GM18873 (cell line): ENCODE results near the gene COMMD10.
A peak's percentile ranks its signal among the peaks of the same experiment; 100 is the strongest.

Source experiments
- ATAC-seq: cut with Tn5 transposase; IDR thresholded peaks from one replicate; pipeline ENCODE4 v1.9.1; 2021; ENCODE audit warnings: mild to moderate bottlenecking, moderate library complexity, moderate number of reproducible peaks; ENCODE audit not compliant: unreplicated experiment, low FRiP score

COMMD10 gene

GRCh38 chr5:116281309-116281708 lies 196.5 kb downstream of the COMMD10 start:
- no peak for ATAC-seq

- no peak for ATAC-seq
Observed at GRCh38 chr5:116288524-116288923, 203.7 kb downstream of the COMMD10 start.

DNA sequence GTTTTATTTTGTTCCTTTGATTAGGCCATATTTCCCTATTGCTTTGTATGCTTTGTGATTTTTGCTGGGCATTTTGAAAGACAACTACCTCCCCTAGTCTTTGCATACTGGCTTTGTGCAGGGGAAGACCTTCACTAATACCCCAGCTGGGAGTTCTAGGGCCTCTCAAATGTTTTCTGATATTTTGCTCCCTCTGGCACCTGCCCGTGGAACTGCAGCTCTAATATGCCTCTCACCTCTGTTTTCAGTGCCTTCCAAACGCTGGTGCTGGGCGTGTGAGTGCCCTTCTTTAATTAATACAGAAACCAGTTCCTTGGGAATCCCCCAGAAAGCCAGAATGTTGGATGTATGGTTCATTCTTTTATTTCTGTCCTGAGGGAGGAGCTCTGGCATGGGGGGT lies 204.5 kb downstream of the COMMD10 start:
- no peak for ATAC-seq

- ATAC-seq = no peak
Observed at GRCh38 chr5:116291271-116291670, 206.4 kb downstream of the COMMD10 start.

- no peak for ATAC-seq
Observed at GRCh38 chr5:116292321-116292720, 207.5 kb downstream of the COMMD10 start.

- ATAC-seq = no peak
Observed at GRCh38 chr5:116296335-116297072, 211.7 kb downstream of the COMMD10 start.

DNA sequence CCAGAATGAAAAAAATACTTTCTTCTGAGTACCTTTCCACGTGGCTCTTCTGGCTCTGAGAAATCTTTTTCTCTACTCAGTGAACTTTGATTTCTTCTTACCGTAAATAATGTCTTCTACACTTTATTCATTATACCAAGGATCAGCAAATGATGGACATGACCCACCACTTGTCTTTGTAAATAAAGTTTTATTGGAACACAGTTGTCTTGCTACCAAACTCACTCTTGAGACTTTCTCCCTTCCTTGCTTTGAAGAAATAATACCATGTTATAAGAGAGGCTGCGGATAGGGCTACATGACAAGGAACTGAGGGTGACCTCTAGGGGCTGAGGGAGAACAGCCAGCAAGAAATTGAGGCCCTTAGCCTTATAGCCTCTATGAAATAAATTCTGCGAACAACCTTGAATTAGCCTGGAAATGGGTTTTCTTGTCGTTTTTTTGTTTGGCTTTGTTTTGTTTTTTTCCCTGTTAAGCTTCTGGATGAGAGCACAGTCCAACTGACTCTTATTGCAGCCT lies 212.5 kb downstream of the COMMD10 start:
- no peak for ATAC-seq

DNA sequence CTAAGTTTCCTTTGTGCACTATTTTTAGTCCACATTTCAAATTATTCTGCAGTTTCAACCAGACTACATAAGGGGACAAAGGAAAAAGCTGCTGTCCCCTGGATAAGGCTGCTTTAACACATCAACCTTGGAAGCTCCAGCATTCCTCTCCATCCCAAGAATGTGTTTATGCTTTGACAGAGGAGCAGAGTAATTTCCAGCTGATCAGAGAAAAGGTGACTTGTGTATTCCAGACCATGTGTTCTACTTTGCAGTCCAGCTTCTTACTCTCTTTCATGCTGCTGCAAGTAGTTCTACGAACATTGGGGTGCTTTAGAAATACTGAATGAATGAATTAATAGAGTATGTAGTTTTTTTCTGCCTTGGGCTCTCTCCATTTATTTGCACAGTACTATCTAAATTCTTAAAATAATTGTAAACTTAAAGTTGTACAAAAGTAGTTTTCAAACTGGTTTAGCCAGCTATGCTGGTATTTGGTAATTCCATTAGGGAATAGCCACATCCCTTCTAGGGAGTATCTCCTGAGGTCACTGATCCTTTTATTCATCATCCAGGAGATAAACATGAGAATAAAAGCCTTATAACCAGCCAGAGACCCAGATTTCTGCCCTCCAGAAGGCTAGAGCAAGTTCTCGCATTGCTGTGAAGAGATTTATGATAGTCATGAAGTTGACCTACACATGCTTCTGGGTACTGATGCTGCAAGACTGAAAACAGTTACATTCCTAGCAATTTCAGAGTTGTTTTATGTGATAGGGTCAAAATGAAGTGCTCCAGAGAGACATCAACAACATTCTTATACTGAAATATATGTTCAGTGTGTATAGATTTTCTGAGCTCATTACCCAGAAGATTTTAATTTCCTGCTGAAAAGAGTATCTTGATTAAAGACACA lies 215.2 kb downstream of the COMMD10 start:
- ATAC-seq = no peak

GRCh38 chr5:116301110-116301509 lies 216.3 kb downstream of the COMMD10 start:
- no peak for ATAC-seq

DNA sequence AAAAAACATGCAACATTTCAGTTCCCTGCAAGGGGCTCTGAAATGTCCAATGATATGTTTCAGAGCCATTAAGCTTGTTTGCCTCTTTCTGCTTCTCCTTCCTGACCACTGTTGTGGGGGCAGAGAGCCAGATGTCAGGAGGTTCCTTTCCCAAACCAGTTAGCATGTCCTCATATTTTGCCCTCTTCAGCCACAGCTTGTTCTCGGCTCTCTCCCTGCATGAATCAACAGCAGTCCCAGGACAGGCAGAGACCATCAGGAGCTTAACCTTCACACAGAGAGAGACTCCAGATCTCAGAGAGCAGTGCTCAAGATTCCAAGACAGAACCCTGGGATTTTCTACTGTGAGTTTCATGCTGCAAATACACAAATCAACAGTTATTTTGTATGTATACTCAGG lies 218.5 kb downstream of the COMMD10 start:
- no peak for ATAC-seq

DNA sequence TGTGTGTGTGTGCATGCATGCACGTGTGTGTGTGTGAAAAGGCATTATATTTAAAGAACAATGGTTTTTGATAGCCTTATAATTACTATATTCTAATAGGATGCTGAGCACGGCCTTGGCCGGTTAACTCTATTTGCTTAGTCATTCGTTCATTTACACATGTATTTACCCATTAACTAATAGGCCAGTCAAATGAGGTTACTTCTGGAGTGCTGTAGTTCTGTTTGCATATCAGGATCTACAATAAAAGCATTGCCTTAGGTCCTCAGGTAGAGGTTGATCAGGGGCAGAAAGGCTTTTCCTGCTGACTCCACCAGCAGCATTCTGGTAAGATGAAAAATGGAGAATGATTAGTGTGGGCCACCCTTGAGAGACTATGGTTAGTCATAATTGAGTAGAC lies 219.0 kb downstream of the COMMD10 start:
- no peak for ATAC-seq

GRCh38 chr5:116305899-116306298 lies 221.1 kb downstream of the COMMD10 start:
- ATAC-seq = no peak

- ATAC-seq = no peak
Observed at GRCh38 chr5:116306846-116307245, 222.0 kb downstream of the COMMD10 start.

- ATAC-seq = no peak
Observed at GRCh38 chr5:116308391-116308790, 223.6 kb downstream of the COMMD10 start.

DNA sequence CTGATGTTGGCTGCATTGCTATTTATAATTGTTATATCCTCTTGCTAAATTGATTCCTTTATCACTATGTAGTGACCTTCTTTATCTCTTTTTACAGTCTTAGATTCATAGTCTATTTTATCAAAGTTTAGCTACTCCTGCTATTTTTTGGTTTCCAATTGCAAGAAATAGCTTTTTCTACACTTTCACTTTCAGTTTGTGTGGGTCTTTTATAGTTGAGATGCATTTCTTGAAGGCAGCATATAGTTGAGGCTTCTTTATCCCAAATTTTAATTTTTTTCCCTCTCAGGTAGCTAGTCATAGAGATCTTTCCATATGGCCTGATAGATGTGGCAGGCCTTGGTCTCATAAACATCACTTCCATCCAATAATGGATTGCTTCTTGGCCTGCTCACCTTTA lies 228.5 kb downstream of the COMMD10 start:
- ATAC-seq = no peak

DNA sequence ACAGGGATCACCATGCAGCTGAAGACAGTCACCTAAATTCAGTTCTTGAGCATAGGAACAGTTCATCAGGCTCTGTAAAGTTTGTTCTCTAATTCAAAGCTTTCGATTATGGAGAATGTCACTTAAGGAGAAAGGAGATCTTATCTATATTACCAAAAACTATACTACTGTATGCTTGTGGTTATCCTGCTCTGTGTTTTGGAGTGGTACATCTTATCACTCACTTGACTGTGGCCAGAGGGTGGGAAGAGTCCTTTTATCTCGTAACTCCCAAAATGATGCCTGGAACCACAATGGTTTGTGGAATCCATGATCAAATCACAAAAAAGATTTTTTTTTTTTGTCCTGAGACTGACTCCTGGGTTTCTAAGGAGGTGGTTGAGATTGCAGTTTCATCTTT lies 230.7 kb downstream of the COMMD10 start:
- no peak for ATAC-seq

DNA sequence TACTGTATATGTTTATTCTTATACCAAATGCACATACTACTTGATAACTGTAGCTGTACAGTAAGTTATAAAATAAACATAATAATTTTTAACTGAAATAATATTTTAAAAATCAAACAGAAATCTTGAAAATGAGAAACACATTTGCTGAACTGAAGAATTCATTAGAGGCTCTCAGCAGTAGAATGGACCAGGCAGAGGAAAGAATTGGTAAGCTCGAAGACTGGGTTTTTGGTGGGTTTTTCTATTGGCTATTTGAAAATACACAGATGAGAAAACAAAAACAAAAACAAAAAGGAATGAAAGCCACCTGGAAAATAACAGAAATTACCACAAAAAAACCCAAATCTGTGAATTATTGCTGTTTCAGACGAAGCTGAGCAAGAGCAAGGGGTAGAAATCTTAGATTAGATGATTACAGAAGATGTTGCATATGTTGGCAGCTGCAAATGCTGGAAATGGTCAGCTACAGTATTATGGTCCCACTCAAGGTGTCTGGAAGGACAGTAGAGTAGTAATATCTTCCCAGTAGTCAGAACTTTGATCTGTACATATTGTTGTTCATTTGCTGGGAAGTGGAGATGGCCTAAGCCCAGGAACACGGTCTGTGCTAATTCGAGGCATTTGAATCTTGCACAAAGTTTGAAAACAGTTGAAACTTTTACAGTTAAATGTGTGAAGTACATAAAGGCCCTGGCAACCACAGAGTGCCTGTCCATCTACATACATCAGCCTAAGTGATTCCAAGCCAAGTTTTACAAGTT lies 233.4 kb downstream of the COMMD10 start:
- ATAC-seq = no peak

DNA sequence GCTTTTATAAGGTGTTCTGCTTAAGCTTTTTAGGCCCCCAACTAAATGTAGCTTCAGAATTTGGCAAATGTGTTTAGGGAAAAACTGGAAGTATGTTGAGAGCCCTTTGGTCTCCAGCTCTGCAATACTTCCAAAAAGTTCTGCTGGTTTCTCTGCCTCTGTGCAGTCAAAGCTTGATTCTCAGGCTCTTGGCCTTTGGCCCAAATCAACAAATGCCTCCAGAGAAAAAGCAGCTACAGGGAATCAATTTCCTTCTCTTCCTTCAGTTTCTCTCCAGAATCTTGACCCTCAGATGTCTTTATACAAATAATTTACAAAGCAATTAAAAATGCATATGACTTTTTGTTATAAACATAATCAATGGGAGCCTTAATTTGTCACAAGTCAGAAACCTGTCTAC lies 235.7 kb downstream of the COMMD10 start:
- ATAC-seq = no peak

GRCh38 chr5:116329503-116329902 lies 244.7 kb downstream of the COMMD10 start:
- no peak for ATAC-seq

- ATAC-seq = peak; percentile 69
Observed at GRCh38 chr5:116340799-116341198, 256.0 kb downstream of the COMMD10 start.
